ENCODE measurements around the gene HHAT. TPM values are rescaled to one million over a fixed set of nuclear protein-coding genes. Genes with fewer than 3 reads are reported as not detected.
"Not testable (repeated sequence)": the region's sequence is repeated elsewhere in the genome, so short reads cannot be mapped to it uniquely, and the experiment has no call there.

Gene HHAT
- total RNA-seq, 2 donors from 2014 or later: 16.3 to 19.0 TPM

DNA sequence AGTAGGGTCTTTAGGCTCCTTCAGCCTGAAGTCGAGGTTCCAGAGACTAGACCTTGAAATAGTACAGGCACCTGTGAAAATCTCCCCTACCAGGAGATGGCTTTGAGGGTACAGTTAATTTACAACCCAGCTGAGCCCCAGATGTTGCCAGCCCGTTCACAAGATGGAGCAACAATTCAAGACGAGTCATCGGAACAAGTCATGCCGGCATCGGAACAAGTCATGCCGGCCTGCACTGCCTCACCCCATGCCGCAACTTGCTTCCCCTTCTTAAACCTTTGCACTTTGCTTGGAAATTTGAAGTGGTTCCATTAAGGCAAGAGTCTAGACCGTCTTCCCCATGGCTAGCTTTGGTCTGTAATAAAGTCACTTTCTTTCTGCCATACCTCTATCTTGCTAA, 16.0 kb downstream of the HHAT start:
- no peaks in the 10 kb centered on the region for H3K36me3 ChIP-seq
- WGBS: 81% methylated on average over 8 of the region's 9 CpGs
- H3K9me3 ChIP-seq: no peaks in the 10 kb centered on the region
- TF ChIP-seq POLR2AphosphoS5 (IDR thresholded peaks at IDR 0.05) (no peak), POLR2A (IDR thresholded peaks at IDR 0.05) (no peak)
- TF ChIP-seq, protein P1, sequence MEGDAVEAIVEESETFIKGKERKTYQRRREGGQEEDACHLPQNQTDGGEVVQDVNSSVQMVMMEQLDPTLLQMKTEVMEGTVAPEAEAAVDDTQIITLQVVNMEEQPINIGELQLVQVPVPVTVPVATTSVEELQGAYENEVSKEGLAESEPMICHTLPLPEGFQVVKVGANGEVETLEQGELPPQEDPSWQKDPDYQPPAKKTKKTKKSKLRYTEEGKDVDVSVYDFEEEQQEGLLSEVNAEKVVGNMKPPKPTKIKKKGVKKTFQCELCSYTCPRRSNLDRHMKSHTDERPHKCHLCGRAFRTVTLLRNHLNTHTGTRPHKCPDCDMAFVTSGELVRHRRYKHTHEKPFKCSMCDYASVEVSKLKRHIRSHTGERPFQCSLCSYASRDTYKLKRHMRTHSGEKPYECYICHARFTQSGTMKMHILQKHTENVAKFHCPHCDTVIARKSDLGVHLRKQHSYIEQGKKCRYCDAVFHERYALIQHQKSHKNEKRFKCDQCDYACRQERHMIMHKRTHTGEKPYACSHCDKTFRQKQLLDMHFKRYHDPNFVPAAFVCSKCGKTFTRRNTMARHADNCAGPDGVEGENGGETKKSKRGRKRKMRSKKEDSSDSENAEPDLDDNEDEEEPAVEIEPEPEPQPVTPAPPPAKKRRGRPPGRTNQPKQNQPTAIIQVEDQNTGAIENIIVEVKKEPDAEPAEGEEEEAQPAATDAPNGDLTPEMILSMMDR (IDR thresholded peaks at IDR 0.05): no peak
- intact Hi-C loops (cut with DNase I): no loop called here
- H3K27ac ChIP-seq: no peak overlapping the region
- no peaks in the 10 kb centered on the region for H3K4me1 ChIP-seq (replicated peaks)
- no peak overlapping the region for H3K4me3 ChIP-seq
- no peaks in the 10 kb centered on the region for H3K27me3 ChIP-seq (replicated peaks; ENCODE audit: insufficient read depth)
- no peak for DNase-seq (ENCODE audit: low spot score)

DNA sequence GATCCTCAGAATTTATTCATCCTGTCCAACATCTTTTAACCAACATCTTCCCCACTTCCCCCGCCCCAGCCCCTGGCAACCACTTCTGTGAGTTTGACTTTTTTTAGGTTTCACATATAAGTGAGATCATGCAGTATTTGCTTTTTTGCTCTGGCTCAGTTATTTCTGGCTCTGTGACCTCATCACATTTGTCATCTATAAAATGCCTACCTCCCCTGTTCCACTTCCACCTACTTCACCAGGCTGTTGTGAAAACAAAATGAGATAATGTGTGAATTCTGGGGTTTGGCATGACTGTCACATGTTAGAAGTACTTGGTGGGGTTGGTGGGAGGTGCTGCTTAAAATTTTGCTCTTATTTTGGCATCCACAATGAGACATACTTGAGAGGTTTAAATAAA, 18.4 kb downstream of the HHAT start:
- Histone ChIP-seq H3K4me1 (replicated peaks) (no peaks in the 10 kb centered on the region), H3K36me3 (no peaks in the 10 kb centered on the region), H3K4me3 (no peak overlapping the region), H3K27ac (no peak overlapping the region), H3K9me3 (no peaks in the 10 kb centered on the region), H3K27me3 (replicated peaks; ENCODE audit: insufficient read depth) (no peaks in the 10 kb centered on the region)
- DNase-seq (ENCODE audit: low spot score): no peak
- intact Hi-C loops (cut with DNase I): no loop called here
- TF ChIP-seq POLR2A (IDR thresholded peaks at IDR 0.05): no peak
- no peak for TF ChIP-seq POLR2AphosphoS5 (IDR thresholded peaks at IDR 0.05)
- TF ChIP-seq, protein P1 (IDR thresholded peaks at IDR 0.05): no peak
- WGBS: 96% methylated on average over 1 of the region's 1 CpG

DNA sequence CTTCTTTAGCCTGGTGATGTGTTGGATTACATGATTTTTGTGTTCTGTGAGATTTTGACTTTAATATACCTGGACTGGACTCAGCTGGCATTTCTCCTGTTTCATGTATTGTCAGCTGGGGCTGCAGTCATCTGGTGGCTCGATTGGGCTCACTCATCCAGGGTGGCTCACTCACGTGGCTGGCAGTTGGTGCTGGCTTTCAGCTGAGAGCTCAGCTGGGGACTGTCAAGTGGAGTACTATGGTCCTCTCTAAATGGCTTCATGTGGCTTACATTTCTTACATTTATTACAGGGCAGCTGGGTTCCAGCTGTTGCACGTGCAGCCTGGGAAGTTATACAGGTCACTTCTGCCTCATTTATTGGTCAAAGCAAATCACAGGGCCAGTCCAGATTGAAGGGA, 22.8 kb downstream of the HHAT start:
- Histone ChIP-seq H3K36me3 (no peaks in the 10 kb centered on the region), H3K4me3 (no peak overlapping the region), H3K27ac (no peak overlapping the region), H3K9me3 (no peaks in the 10 kb centered on the region), H3K4me1 (replicated peaks) (no peaks in the 10 kb centered on the region), H3K27me3 (replicated peaks; ENCODE audit: insufficient read depth) (no peaks in the 10 kb centered on the region)
- no peak for DNase-seq (ENCODE audit: low spot score)
- intact Hi-C loops (cut with DNase I): no loop called here
- no peak for TF ChIP-seq POLR2A (IDR thresholded peaks at IDR 0.05)
- TF ChIP-seq, protein P1 (IDR thresholded peaks at IDR 0.05): no peak
- TF ChIP-seq POLR2AphosphoS5 (IDR thresholded peaks at IDR 0.05): no peak
- WGBS: 52% methylated on average over 3 of the region's 3 CpGs

DNA sequence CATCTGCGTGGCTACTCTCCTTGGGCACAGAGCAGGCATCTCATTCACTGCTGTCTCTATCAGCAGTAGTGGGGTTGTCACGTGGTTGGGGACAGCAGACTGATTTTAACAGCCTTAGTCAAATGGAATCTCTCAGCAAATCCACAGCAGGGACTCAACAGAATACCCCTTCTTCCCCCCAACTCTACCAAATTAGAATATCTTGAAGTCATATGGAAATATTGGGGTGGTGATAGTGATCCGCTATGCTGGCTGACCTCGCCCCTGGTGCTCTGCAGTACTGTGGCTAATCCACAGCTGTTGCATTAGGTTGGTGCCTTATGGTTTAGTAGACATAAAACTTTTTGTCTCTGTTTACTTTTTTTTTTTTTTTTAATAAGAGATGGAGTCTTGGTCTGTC, 23.9 kb downstream of the HHAT start:
- TF ChIP-seq POLR2A (IDR thresholded peaks at IDR 0.05): no peak
- TF ChIP-seq, protein P1 (IDR thresholded peaks at IDR 0.05): no peak
- no peak for TF ChIP-seq POLR2AphosphoS5 (IDR thresholded peaks at IDR 0.05)
- 96% methylated on average over 4 of the region's 4 CpGs for WGBS
- intact Hi-C loops (cut with DNase I): no loop called here

DNA sequence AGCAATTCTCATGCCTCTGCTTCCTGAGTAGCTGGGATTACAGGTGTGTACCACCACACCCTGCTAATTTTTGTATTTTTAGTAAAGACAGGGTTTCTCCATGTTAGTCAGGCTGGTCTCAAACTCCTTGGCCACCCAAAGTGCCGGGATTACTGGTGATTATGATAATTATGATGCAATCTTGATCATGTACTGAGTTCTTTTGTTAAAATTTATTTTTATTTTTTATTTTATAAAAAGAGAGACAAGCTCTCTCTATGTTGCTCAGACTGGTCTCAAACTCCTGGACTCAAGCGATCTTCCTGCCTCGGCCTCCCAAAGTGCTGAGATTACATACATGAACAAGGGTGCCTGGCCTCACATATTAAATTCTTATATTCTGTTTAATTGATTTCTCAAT, 25.6 kb downstream of the HHAT start:
- 98% methylated on average over 3 of the region's 3 CpGs for WGBS
- H3K4me3 ChIP-seq; H3K9me3 ChIP-seq; DNase-seq (ENCODE audit: low spot score); H3K27me3 ChIP-seq (replicated peaks; ENCODE audit: insufficient read depth); H3K4me1 ChIP-seq (replicated peaks); H3K27ac ChIP-seq; intact Hi-C loops (cut with DNase I); H3K36me3 ChIP-seq: not testable (repeated sequence)

More for the DNA sequence above, 23.9 kb downstream of the HHAT start:
- Histone ChIP-seq H3K4me3 (no peak overlapping the region), H3K27ac (no peak overlapping the region), H3K27me3 (replicated peaks; ENCODE audit: insufficient read depth) (no peaks in the 10 kb centered on the region), H3K36me3 (no peaks in the 10 kb centered on the region), H3K4me1 (replicated peaks) (no peaks in the 10 kb centered on the region), H3K9me3 (no peaks in the 10 kb centered on the region)
- DNase-seq (ENCODE audit: low spot score): no peak
